HepG2 (cell line): Measurements from ENCODE around the gene CHID1. TPM values are rescaled to one million over a fixed set of nuclear protein-coding genes. Genes with fewer than 3 reads are reported as not detected.

ENCODE experiments used
- ATAC-seq: fragments of 200-7000 bp; cut with Tn5 transposase; 3 replicates; pipeline ENCODE4 v1.9.1; 2020; ENCODE audit warnings: mild to moderate bottlenecking, moderate library complexity
- BruUV-seq: library from RNA; stranded (reverse); fragments of 400-500 nt; replicated peaks from 2 replicates; lab custom pipeline; 2021; lab: Mats Ljungman, UMichigan
- CTCF ChIA-PET: fragments of 300-600 bp; formaldehyde crosslinking; extraction: SDS; loops from one replicate; lab custom pipeline; 2021; ENCODE audit warnings: low total read pairs, inconsistent platforms, low intra/inter-chr PET ratio; lab: Yijun Ruan, JAX
- POLR2A ChIA-PET: fragments of 350-600 bp; sonication (Branson Sonifier 250); formaldehyde crosslinking; loops from one replicate; lab custom pipeline; 2020; ENCODE audit warnings: antibody characterized with exemption, inconsistent platforms; lab: Yijun Ruan, JAX
- DNase-seq: peaks from one replicate; pipeline ENCODE4 v3.0.0-alpha.2; 2015; ENCODE audit warnings: low spot score
- FAIRE-seq: peaks from 3 replicates; lab custom pipeline; 2011; peaks lifted over from hg19 to GRCh38; lab: Jason Lieb, UNC
- H2AFZ ChIP-seq: one replicate; pipeline ENCODE4 v1.6.1; 2011; ENCODE audit warnings: low read length, inconsistent platforms
- H3K27ac ChIP-seq: fragments of 300-600 bp; 3 replicates; pipeline ENCODE4 v1.8.0; 2011; ENCODE audit warnings: mixed run types, mild to moderate bottlenecking, mixed read lengths, low read length, inconsistent platforms; ENCODE audit not compliant: insufficient read depth; ENCODE audit errors: extremely low read length
- H3K27me3 ChIP-seq, 2 experiments: fragments of 200-600 bp in 1 of 2; 2 replicates in 1 of 2; 3 replicates in 1 of 2; pipeline versions ENCODE4 v1.6.0 to v1.8.0; 2011; ENCODE audit warnings: low read length in 2 of 2, mild to moderate bottlenecking in 2 of 2, moderate library complexity in 2 of 2, inconsistent platforms in 1 of 2; ENCODE audit not compliant: insufficient read depth in 2 of 2, control insufficient read depth in 1 of 2
- H3K36me3 ChIP-seq, 2 experiments: fragments of 200-600 bp in 1 of 2; replicated peaks in 1 of 2; 2 replicates in 1 of 2; 3 replicates in 1 of 2; pipeline versions ENCODE4 v1.5.1 to v1.8.0; 2011; ENCODE audit warnings: low read length in 2 of 2, inconsistent platforms in 1 of 2; ENCODE audit not compliant: insufficient read depth in 2 of 2, control insufficient read depth in 1 of 2
- H3K4me1 ChIP-seq: 2 replicates; pipeline ENCODE4 v1.5.1; 2012; ENCODE audit warnings: low read length, inconsistent platforms; ENCODE audit not compliant: insufficient read depth
- H3K4me2 ChIP-seq: 2 replicates; pipeline ENCODE4 v1.6.0; 2011; ENCODE audit warnings: low read depth, low read length, inconsistent platforms
- H3K4me3 ChIP-seq, 3 experiments: fragments of 200-600 bp in 1 of 3; sonication (generic), shearing (Covaris generic) in 1 of 3; replicated peaks in 1 of 3; 2 replicates each; pipeline ENCODE4 v1.5.1; 2011 to 2016; ENCODE audit warnings: low read length in 3 of 3, inconsistent platforms in 2 of 3, low read depth in 2 of 3, mild to moderate bottlenecking in 2 of 3, control low read depth in 1 of 3, mixed read lengths in 1 of 3; ENCODE audit not compliant: insufficient read depth in 1 of 3
- H3K79me2 ChIP-seq: one replicate; pipeline ENCODE4 v1.6.1; 2011; ENCODE audit warnings: low read length, inconsistent platforms; ENCODE audit not compliant: insufficient read depth
- H3K9ac ChIP-seq: 2 replicates; pipeline ENCODE4 v1.6.0; 2011; ENCODE audit warnings: mild to moderate bottlenecking, low read depth, low read length, inconsistent platforms; ENCODE audit not compliant: insufficient read depth
- H3K9me3 ChIP-seq: 2 replicates; pipeline ENCODE4 v1.5.1; 2012; ENCODE audit warnings: mild to moderate bottlenecking, low read length
- H4K20me1 ChIP-seq: 2 replicates; pipeline ENCODE4 v1.6.0; 2011; ENCODE audit warnings: inconsistent platforms, mild to moderate bottlenecking, low read length, moderate library complexity; ENCODE audit not compliant: insufficient read depth
- TOE1 ChIP-seq: sonication (generic); formaldehyde crosslinking; IDR thresholded peaks from 2 replicates; pipeline ENCODE4 v1.4.0; 2020; ENCODE audit warnings: mild to moderate bottlenecking, missing genetic modification reagents
- ZBTB4 ChIP-seq: sonication (generic); formaldehyde crosslinking; IDR thresholded peaks from 2 replicates; pipeline ENCODE4 v1.4.0; 2020; ENCODE audit warnings: missing genetic modification reagents, mild to moderate bottlenecking, borderline replicate concordance
- ZNF263 ChIP-seq: sonication (generic); formaldehyde crosslinking; IDR thresholded peaks from 2 replicates; pipeline ENCODE4 v1.4.0; 2020; ENCODE audit warnings: missing genetic modification reagents
- ZNF687 ChIP-seq: sonication (generic); formaldehyde crosslinking; IDR thresholded peaks from 2 replicates; pipeline ENCODE4 v1.5.1; 2020; ENCODE audit warnings: mild to moderate bottlenecking, missing genetic modification reagents, moderate library complexity
- WGBS: methylation state at CpG from one replicate; pipeline ENCODE4 v1.1.6; 2017; ENCODE audit warnings: low lambda C conversion rate; 5-methylcytosine and 5-hydroxymethylcytosine counted together
- in situ Hi-C: cut with HindIII; loops from 2 replicates; pipeline ENCODE4 v1.10.0; 2017; ENCODE audit warnings: low pct_unique_long_range_greater_than_20kb; ENCODE audit not compliant: extremely low pct_ligation_motif_present
- intact Hi-C: fragments of 100-400 bp; cut with micrococcal nuclease; formaldehyde crosslinking; loops from one replicate; pipeline ENCODE4 v1.10.0; 2022; ENCODE audit not compliant: unreplicated experiment
- polyA plus RNA-seq, 8 experiments: library from polyadenylated mRNA; depleted of rRNA in 3 of 8; stranded (reverse) in 7 of 8; unstranded in 1 of 8; fragments of >200 nt; fragmentation: Illumina TruSeq in 4 of 8; extraction: Trizol in 4 of 8; gene quantifications; 2 replicates each; pipeline versions ENCODE4 v1.2.1 to v1.2.3, GENCODE V29; 2011 to 2016; ENCODE audit warnings: low read depth in 4 of 8, missing spikeins in 1 of 8, mixed read lengths in 1 of 8; ENCODE audit not compliant: insufficient read depth in 1 of 8
- total RNA-seq, 5 experiments: library from RNA; depleted of rRNA; stranded (reverse); fragments of >200 nt; fragmentation: Illumina TruSeq; extraction: Trizol; gene quantifications; 2 replicates each; pipeline ENCODE4 v1.2.3, GENCODE V29; 2016; ENCODE audit warnings: low read depth in 1 of 5
- TF ChIP-seq, protein P1 (sequence below): sonication (generic); formaldehyde crosslinking; IDR thresholded peaks from 2 replicates; pipeline ENCODE4 v1.5.1; 2020; ENCODE audit warnings: mild to moderate bottlenecking, missing genetic modification reagents, borderline replicate concordance
- TF ChIP-seq, protein P2 (sequence below): sonication (generic); formaldehyde crosslinking; IDR thresholded peaks from 2 replicates; pipeline ENCODE4 v1.4.0; 2020; ENCODE audit warnings: missing genetic modification reagents
- TF ChIP-seq, protein P3 (sequence below): sonication (generic); formaldehyde crosslinking; IDR thresholded peaks from 2 replicates; pipeline ENCODE4 v1.8.0; 2022; ENCODE audit warnings: mild to moderate bottlenecking, missing genetic modification reagents

The CHID1 gene
- total and polyA plus RNA-seq, 2 of the 13 experiments (the other 11 are each of a cell fraction or from before 2014, with no cell fraction given), result 65.1 to 93.6 TPM

DNA sequence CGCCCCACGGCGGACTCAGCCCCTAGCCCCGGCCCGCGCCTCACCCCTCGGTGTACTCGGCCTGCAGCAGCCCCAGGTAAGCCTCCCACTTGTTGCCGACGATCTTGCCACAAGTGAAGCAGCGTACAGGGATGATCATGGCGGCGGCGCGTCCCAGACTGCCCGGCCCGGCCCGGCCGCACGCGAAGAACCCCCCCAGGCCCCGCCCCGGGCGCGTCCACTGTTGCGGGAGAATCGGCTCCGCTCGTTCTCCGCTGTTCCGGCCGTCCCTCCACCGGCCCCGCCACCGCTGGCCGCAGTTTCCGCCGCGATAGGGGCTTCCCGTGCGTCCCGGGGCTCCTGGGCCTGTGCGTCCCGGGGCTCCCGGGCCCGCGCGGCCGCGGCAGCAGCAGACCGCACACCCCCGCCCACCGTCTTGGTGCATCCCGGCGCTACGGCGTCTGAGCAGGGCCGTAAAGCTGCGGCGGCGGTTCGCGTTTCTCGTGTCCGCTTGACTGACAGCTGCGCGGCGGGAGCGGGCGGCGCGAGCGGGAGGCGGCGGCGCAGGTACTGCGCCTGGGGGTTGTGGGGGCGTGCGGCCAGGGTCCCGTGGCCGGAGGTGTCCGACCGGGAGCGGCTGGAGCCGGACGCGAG, 68.1 kb downstream of the CHID1 start, which contains the start of the genes POLR2L and TSPAN4 (continued):
- TF ChIP-seq ZBTB4 (no peak), TOE1 (CRISPR knock-in tag) (no peak)
- TF ChIP-seq, protein P1, sequence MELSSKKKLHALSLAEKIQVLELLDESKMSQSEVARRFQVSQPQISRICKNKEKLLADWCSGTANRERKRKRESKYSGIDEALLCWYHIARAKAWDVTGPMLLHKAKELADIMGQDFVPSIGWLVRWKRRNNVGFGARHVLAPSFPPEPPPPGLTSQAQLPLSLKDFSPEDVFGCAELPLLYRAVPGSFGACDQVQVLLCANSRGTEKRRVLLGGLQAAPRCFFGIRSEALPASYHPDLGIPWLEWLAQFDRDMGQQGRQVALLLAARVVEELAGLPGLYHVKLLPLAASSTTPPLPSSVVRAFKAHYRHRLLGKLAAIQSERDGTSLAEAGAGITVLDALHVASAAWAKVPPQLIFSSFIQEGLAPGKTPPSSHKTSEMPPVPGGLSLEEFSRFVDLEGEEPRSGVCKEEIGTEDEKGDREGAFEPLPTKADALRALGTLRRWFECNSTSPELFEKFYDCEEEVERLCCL, result no peak

DNA sequence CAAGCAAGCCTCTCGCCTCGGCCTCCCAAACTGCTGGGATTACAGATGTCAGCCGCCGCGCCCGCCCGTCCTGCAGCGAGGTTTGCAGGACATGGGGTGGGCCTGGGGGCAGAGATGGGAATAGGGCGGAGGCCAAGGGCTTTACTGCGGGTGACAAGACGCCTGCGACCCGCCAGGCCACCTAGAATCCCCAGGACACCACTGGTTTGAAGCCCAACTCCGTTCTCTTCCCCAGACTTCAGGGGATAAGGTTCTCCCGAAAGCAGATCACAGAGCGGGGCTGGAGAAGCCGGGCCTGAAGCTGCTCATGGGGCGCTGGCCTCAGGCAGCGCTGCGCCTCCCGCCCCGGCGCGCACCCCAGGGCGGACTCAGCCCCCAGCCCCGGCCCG, 68.6 kb downstream of the CHID1 start:
- BruUV-seq, result TSS peak; percentile 86
- intact Hi-C loops, result loop anchor here (5.0 kb wide), 1 partner anchor 35 kb away; the partner anchor contains the start of genes PIDD1 and RPLP2
- POLR2A ChIA-PET, result interaction anchor here (3.2 to 16.1 kb wide), 3 partner anchors 12 to 23 kb away, joined by 39 to 264 read pairs (median 141); partner anchors contain the start of genes CD151, CRACR2B and PNPLA2
- TF ChIP-seq, protein P1, result no peak
- TF ChIP-seq ZNF687, result no peak
- TF ChIP-seq, protein P2, sequence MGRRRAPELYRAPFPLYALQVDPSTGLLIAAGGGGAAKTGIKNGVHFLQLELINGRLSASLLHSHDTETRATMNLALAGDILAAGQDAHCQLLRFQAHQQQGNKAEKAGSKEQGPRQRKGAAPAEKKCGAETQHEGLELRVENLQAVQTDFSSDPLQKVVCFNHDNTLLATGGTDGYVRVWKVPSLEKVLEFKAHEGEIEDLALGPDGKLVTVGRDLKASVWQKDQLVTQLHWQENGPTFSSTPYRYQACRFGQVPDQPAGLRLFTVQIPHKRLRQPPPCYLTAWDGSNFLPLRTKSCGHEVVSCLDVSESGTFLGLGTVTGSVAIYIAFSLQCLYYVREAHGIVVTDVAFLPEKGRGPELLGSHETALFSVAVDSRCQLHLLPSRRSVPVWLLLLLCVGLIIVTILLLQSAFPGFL, result no peak
- peak; percentile 35; the same call in 1 of the 2 replicates for TF ChIP-seq ZNF263
- TF ChIP-seq, protein P3, sequence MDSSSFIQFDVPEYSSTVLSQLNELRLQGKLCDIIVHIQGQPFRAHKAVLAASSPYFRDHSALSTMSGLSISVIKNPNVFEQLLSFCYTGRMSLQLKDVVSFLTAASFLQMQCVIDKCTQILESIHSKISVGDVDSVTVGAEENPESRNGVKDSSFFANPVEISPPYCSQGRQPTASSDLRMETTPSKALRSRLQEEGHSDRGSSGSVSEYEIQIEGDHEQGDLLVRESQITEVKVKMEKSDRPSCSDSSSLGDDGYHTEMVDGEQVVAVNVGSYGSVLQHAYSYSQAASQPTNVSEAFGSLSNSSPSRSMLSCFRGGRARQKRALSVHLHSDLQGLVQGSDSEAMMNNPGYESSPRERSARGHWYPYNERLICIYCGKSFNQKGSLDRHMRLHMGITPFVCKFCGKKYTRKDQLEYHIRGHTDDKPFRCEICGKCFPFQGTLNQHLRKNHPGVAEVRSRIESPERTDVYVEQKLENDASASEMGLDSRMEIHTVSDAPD (CRISPR knock-in tag), result 0 out of 2 replicates have a peak, but pooled peaks have one; percentile 15

More for the DNA sequence above, 68.6 kb downstream of the CHID1 start:
- Histone ChIP-seq H3K4me2 (peak overlapping the region; percentile 85), H3K4me3 (peak overlapping the region; percentile 97 to 100 (median 98)), H3K36me3 (peaks cover 6 to 31% of the 10 kb centered on the region in 2 experiments), H2AFZ (no peak overlapping the region), H3K27me3 (no peaks in the 10 kb centered on the region), H4K20me1 (peaks cover 17% of the 10 kb centered on the region; the same call in 1 of the 2 replicates), H3K79me2 (peaks cover 27% of the 10 kb centered on the region), H3K4me1 (peaks cover 69% of the 10 kb centered on the region), H3K27ac (peak overlapping the region; percentile 83), H3K9me3 (no peaks in the 10 kb centered on the region), H3K9ac (peak overlapping the region; percentile 92)
- in situ Hi-C loops, result no loop called here
- ATAC-seq (no peak), DNase-seq (no peak), FAIRE-seq (no peak)
- CTCF ChIA-PET, result no interaction called here
- 0% methylated on average over 4 of the region's 27 CpGs for WGBS
